Measurements from ENCODE around the gene PHLDB3. TPM values are rescaled to one million over a fixed set of nuclear protein-coding genes. Genes with fewer than 3 reads are reported as not detected.

Gene PHLDB3
- total RNA-seq, 4 donors from 2014 or later: 1.5 to 9.6 (median 6.7) TPM

- DNase-seq: no peak
- TF ChIP-seq POLR2A (IDR thresholded peaks at IDR 0.05) (no peak), CTCF (IDR thresholded peaks at IDR 0.05 in 4 of 5, conservative IDR thresholded peaks at IDR 0.05 in 1 of 5) (no peak)
- H3K27ac ChIP-seq: no peak overlapping the region
- no peaks in the 10 kb centered on the region for H3K9me3 ChIP-seq
- no peaks in the 10 kb centered on the region for H3K4me1 ChIP-seq
- in situ Hi-C loops (cut with MboI; ENCODE audit: low sequenced_read_pairs in 4 of 4): loop anchor here in 1 of 4 donors (25.0 kb wide), 1 partner anchor 237 kb away; the partner anchor contains the start of gene PLAUR
- intact Hi-C loops (cut with DNase I; ENCODE audit: low total_unique reads): no loop called here
- no peaks in the 10 kb centered on the region for H3K36me3 ChIP-seq
- no peaks in the 10 kb centered on the region for H3K27me3 ChIP-seq
- no peak for ATAC-seq
- no peak overlapping the region for H3K4me3 ChIP-seq
Observed at GRCh38 chr19:43425567-43426392, 78.8 kb downstream of the PHLDB3 start.

Other genes with a start within 250 kb of the PHLDB3 start
- not detected for gene PSG9, start 235.2 kb downstream of the PHLDB3 start, total RNA-seq
- 1 to 10 TPM in 3 of 4 donors, not detected in 1; 1.3 to 2.9 (median 2.6) TPM for gene CD177, start 151.1 kb downstream of the PHLDB3 start, total RNA-seq
- not detected for gene TEX101, start 89.9 kb downstream of the PHLDB3 start, total RNA-seq
- not detected for gene LYPD3, start 39.1 kb downstream of the PHLDB3 start, total RNA-seq
- gene ETHE1, start 22.5 kb upstream of the PHLDB3 start, total RNA-seq: 10 to 100 TPM; 18.6 to 34.8 (median 29.2) TPM
- gene ZNF575, start 28.4 kb upstream of the PHLDB3 start, total RNA-seq: not detected
- 10 to 100 TPM in 3 of 4 donors, 1 to 10 TPM in 1; 9.3 to 20.3 (median 16.7) TPM for gene XRCC1, start 70.8 kb upstream of the PHLDB3 start, total RNA-seq
- gene PINLYP, start 71.1 kb upstream of the PHLDB3 start, total RNA-seq: 1 to 10 TPM in 1 of 4 donors, not detected in 3; 1.2 TPM
- gene IRGQ, start 91.4 kb upstream of the PHLDB3 start, total RNA-seq: 10 to 100 TPM; 20.2 to 25.8 (median 23.6) TPM
- gene ZNF576, start 91.8 kb upstream of the PHLDB3 start, total RNA-seq: 10 to 100 TPM in 2 of 4 donors, 1 to 10 TPM in 2; 6.9 to 19.8 (median 11.6) TPM
- under 1 TPM in 3 of 4 donors, not detected in 1; 0.09 to 0.49 (median 0.25) TPM for gene SRRM5, start 107.3 kb upstream of the PHLDB3 start, total RNA-seq
- 10 to 100 TPM; 15.4 to 26.7 (median 20.0) TPM for gene ZNF428, start 114.9 kb upstream of the PHLDB3 start, total RNA-seq
- 1 to 10 TPM; 2.6 to 4.5 (median 4.2) TPM for gene CADM4, start 135.1 kb upstream of the PHLDB3 start, total RNA-seq
- gene PLAUR, start 165.4 kb upstream of the PHLDB3 start, total RNA-seq: 1 to 10 TPM in 3 of 4 donors, under 1 TPM in 1; 0.41 to 8.7 (median 3.4) TPM
- gene IRGC, start 211.3 kb upstream of the PHLDB3 start, total RNA-seq: not detected

Measured in gastrocnemius medialis (tissue), 4 donors.